GM19240 (cell line): ENCODE results near the gene OSBPL10.
"Not testable (repeated sequence)": the region's sequence is repeated elsewhere in the genome, so short reads cannot be mapped to it uniquely, and the experiment has no call there.

Experiments used
- DNase-seq: peaks from one replicate; pipeline ENCODE4 v3.0.0; 2011; ENCODE audit warnings: low spot score; ENCODE audit not compliant: insufficient read length

Gene OSBPL10

GRCh38 chr3:31992995-31993394, 11.9 kb upstream of the OSBPL10 start:
- not testable (repeated sequence) for DNase-seq

GRCh38 chr3:31988271-31988670, 7.2 kb upstream of the OSBPL10 start:
- DNase-seq = no peak

- no peak for DNase-seq
Measured at GRCh38 chr3:31985831-31986230, 4.8 kb upstream of the OSBPL10 start.

- no peak for DNase-seq
Measured at GRCh38 chr3:31984321-31984720, 3.3 kb upstream of the OSBPL10 start.

- DNase-seq = no peak
Measured at GRCh38 chr3:31980530-31981205, 394 bp downstream of the OSBPL10 start.

DNA sequence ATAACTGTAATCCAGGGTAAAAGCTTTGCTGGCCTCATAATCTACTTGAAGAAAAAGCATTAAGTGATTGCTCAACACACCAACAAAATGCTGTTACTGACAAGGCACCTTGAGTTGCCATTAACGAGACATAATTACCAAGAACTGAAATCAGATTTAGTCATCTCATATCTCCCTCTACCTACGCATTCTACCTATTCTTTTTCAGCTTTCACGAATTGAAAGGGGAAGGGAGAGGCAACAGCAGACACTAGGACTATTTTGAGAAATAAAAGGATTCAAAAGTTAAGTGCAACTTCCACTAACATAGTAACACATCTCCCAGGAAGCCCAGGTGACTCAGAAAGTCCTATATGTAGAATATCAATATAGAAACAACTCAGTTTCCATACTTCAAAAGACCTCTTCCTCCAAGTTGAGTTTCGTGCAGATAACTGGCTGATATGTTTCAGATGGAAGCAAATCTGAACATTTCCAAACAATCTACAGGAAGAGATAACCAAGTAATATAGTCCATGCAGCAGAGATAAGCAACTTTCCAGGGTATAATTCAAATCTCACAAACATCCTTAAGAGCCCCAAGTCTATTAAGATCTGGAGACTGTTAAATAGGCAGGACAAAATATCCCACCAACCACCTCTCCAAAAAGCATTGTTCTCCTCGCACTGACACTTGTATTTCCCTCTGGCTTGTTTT, 1.9 kb downstream of the OSBPL10 start:
- no peak for DNase-seq

DNA sequence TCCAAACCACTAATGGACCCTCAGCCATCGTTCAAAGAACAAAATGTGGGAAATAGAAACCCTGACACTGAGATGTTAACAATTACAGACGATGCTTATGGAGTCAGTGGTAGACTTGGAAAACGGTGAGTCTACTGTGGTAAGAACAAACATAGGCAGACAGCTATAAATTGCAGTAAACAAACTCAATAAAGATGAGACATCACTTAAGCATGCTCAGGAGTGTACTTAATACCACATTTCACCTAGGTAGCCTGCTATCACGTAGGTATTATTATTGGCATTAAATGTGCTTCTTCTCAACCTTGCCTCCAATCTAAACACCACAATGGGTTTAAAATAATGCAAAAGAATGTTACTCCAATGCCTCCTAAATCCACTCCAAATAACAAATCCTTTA, 2.5 kb downstream of the OSBPL10 start:
- no peak for DNase-seq

GRCh38 chr3:31977736-31978135, 3.3 kb downstream of the OSBPL10 start:
- DNase-seq = no peak

GRCh38 chr3:31976302-31976701, 4.8 kb downstream of the OSBPL10 start:
- DNase-seq = no peak

- DNase-seq = no peak
Measured at GRCh38 chr3:31974964-31975363, 6.1 kb downstream of the OSBPL10 start.

- DNase-seq = no peak
Measured at GRCh38 chr3:31974471-31974870, 6.6 kb downstream of the OSBPL10 start.

DNA sequence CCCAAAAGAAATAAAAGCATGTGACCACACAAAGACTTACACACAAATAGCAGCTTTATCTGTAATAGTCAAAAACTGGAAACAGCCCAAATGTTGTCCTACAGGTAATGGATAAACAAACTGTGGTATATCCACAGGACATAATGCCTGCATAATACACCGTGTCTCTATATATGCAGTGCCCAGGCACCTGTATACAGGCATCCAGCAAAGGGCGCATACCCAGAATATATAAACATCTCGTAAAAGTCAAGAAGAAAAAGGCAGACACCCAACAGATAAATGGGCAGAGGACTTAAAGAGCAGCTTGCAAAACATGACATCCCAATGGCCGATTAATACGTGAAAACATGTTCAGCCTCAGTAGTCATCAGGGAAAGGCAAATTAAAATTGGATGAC, 7.2 kb downstream of the OSBPL10 start:
- DNase-seq = no peak

DNA sequence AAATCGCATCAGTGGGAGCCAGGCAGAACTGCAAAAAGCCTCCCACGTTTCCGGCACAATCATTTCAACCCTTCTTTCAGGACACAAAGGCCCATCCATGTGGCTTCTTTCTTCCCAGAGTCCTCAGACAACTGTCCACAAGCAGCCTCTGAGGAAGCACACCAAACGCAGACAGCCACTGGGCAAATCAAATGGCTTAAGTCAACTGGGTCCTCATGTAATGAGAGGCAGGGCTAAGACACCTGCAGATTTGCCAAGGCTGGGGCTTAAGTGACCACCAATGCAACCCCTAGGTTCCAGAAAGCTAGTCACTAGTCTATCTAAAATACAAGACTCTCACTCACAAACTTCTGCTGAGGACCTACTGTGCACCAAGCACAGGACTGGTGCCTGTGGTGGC, 8.0 kb downstream of the OSBPL10 start:
- no peak for DNase-seq

DNA sequence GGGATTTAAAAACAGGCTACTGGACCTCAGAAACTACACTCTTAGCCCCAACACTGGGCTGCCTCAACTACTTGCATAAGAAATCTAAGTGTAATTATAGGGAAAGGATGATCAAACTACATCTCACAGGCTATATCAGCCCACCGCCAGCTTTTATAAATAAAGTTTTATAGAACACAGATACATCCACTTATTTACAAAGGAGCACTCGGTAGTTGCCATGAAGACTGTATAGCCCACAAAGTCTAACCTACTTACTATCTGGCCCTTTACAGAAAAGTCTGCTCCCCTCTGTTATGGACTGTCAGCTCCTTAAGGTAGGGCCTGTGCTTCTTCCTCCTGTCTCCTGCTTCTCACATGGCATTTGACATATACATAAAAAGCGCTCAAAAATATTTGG, 9.5 kb downstream of the OSBPL10 start:
- no peak for DNase-seq

GRCh38 chr3:31968927-31969418, 12.1 kb downstream of the OSBPL10 start:
- DNase-seq = no peak

DNA sequence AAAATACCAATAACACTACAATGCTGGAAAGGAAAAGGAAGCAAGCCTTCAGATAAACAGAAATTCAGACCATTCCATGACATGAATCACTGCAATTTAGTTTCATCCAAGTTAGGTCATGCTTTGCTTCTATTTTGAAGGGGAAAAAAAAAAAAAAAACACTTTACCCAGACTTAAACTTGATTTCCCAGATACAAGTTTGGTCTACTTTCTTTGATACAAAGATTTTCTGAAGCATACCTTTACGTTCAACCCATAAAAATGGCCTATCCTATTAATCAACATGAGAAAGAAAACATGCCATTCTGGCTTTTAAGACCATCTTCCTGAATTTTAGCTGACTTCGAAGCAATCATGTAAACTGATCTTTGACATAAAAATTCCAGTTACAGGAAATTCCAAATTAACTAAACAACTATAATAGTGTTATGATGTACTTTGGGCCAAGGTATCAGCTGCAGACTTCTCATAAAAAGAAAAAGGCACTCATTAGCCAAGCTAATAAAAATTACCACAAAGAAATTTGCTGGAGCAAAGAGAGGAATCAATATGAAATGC, 12.6 kb downstream of the OSBPL10 start:
- no peak for DNase-seq

DNA sequence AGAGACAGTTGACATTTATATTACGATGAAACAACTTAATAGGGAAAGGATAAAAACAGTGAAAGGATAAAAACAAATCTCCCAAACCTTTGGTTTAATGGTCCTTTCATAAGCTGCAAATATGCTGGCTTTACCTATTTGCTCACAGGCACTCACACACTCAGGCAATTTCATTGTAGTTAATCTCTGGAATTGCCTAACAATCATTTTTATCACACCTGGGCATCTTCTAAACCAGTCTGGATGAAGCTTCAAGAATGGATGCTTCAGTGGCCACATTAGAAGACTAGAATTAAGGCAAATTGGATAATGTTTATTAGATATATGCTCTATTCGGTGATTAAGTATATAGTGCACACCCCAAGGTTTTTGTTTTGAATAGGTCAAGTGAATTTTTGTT, 13.5 kb downstream of the OSBPL10 start:
- no peak for DNase-seq

DNA sequence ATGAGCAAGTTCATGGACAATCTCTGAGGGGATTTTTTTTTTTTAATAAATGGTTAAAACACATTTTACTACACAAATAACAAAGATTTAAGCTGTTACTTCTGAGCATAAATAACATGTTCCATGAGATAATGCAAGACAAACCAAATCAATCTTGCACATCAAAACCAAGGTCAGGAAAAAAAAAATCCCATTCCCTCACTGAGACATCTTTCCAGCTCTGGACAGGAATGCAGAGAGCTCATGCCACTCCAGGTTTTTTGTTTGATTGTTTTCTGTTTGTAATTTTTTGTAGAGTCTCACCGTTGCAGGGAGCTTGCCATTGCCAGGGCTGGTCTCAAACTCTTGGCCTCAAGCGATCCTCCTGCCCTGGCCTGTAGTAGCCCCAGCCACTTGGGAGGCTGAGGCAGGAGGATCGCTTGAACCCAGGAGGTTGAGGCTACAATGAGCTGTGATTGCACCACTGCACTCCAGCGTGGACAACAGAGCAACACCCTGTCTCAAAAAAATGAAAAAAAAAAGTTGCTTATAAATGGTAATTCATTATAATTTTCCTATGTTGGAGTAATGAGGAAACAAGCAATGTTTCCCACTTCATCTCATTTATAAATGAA, 14.0 kb downstream of the OSBPL10 start:
- DNase-seq = no peak

DNA sequence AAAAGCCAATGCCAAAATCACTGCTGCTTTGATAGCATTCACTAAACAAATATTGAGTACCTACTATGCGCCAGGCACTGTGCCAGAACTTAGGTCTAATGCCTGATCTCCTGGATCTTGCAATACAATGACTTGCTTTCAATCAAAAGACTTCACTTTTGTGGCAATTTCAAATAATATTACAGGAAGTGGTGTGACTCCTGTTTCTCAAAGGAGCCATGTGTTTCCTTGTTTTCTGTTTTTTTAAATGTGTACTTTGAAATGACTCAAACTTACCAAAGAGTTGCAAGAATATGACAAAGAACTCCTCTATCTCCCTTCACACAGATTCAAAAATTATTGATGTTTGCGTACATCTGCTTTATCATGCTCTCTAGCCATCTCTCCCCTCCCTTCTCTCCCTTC, 18.3 kb downstream of the OSBPL10 start:
- no peak for DNase-seq

GRCh38 chr3:31960793-31961431, 20.1 kb downstream of the OSBPL10 start:
- no peak for DNase-seq

DNA sequence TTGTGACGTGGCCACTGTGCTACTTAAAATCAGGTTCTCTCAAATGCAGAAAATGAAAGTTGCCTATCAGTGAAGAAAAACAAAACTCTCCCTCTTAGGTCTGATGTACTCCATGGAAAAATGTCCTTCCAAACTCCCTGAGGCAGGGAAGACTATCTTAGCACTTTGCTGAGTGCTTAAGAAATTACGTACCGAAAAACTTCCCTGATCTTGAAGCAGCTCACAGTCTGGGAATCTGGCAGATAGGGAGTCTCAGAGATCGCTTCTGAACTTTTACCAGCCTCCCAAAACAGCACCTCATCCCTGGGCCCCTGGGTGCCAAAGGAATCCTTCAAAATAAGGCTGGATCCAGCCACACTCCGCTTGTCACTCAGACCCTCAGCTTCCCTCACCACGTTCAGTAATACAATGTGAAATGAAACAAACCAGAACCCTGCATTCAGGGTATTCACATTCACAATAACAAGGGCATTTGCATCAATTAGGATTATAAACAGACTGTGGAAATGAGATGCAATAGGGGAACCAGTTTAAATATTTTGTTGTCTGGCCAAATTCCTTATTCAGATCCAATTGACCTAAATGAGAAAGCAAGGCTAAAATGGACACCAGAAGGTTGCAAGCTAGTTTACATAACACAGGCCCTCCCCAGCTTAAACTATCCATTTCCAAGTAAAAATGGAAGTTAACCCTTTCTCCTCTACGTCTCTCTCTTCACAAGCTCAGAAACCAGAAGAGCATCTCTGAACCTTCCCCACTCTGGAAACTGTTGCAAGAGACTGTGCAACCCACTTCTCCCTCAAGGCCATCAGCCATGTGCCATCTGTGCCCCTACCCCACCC, 20.9 kb downstream of the OSBPL10 start:
- no peak for DNase-seq
